Activated naive CD8-positive, alpha-beta T cell treated with anti-CD3 and anti-CD28 coated beads, Interleukin-2, amount 10 ng/mL, durations not matched to agents 7 days and 5 days (primary cell): ENCODE results near the gene NACC2. TPM values are rescaled to one million over a fixed set of nuclear protein-coding genes. Genes with fewer than 3 reads are reported as not detected.

ENCODE experiments used
- ATAC-seq: fragments of 150-1000 bp; cut with Tn5 transposase; one replicate; pipeline ENCODE4 v1.10.0; 2021; ENCODE audit warnings: low read depth, moderate library complexity
- POLR2A ChIA-PET: fragments of 350-600 bp; sonication (Branson Sonifier 250); formaldehyde crosslinking; loops from one replicate; lab custom pipeline; 2021; ENCODE audit warnings: antibody characterized with exemption; lab: Charles Lee
- DNase-seq: peaks from one replicate; pipeline ENCODE4 v3.0.0; 2021
- H3K27ac Mint-ChIP-seq: one replicate; pipeline ENCODE4 v1.8.0; 2022; ENCODE audit warnings: mild to moderate bottlenecking, mixed read lengths
- H3K27me3 Mint-ChIP-seq: one replicate; pipeline ENCODE4 v1.8.0; 2022; ENCODE audit warnings: mild to moderate bottlenecking, moderate library complexity, mixed read lengths
- H3K36me3 Mint-ChIP-seq: one replicate; pipeline ENCODE4 v1.8.0; 2021; ENCODE audit warnings: mild to moderate bottlenecking, mixed read lengths
- H3K4me1 Mint-ChIP-seq: one replicate; pipeline ENCODE4 v1.8.0; 2021; ENCODE audit warnings: mixed read lengths
- H3K4me3 Mint-ChIP-seq: one replicate; pipeline ENCODE4 v1.8.0; 2022; ENCODE audit warnings: mild to moderate bottlenecking, moderate library complexity, mixed read lengths
- H3K9me3 Mint-ChIP-seq: one replicate; pipeline ENCODE4 v1.8.0; 2021; ENCODE audit warnings: mixed read lengths
- total RNA-seq, 2 experiments: library from RNA; stranded (reverse); gene quantifications; one replicate each; pipeline ENCODE4 v1.2.3, GENCODE V29; 2021

The NACC2 gene
- total RNA-seq, 2 experiments from 2014 or later: 10.5 to 11.2 TPM

DNA sequence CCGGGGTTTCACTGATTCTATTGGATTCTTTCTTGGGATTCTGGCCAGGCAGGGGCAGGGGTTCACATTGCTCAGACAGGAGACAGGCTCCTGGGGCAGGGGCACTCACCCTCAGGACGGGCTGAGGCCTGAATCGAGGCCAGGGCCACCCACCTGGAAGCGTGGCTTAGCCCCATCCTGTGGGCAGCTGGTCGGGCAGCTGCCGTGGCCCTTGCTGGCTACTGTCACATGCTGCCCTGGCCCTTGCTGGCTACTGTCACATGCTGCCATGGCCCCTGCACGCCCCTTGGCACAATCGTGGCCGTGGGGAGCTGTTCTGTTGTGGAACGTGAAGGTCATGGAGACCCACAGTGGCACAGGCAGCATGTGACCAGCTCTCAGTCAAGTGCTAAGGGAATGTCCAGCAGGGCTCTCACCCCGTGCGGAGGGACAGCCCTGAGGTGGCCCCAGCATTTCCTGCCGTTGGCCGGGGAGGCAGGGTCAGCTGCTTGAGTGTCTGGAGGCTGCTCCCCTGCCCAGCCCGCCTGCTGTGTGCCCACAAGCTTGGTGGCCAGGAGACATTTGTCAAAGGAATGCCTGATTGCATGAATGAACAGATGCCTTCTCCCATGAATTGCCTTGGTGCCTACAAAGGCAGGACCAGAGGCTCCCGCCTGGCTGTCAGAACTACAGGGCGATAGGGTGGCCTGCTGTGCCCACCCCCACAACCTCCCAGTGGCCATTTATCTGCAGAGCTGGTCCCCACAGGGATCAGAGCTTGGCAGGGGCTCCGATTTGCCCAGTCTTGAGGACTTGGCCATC, 40.4 kb upstream of the NACC2 start:
- ATAC-seq: no peak
- no peak for DNase-seq
- H3K36me3 Mint-ChIP-seq: no peaks in the 10 kb centered on the region
- no peak overlapping the region for H3K4me3 Mint-ChIP-seq
- POLR2A ChIA-PET: no interaction called here
- H3K27ac Mint-ChIP-seq: no peak overlapping the region
- H3K27me3 Mint-ChIP-seq: peaks cover 21% of the 10 kb centered on the region
- H3K4me1 Mint-ChIP-seq: no peaks in the 10 kb centered on the region
- H3K9me3 Mint-ChIP-seq: no peaks in the 10 kb centered on the region

DNA sequence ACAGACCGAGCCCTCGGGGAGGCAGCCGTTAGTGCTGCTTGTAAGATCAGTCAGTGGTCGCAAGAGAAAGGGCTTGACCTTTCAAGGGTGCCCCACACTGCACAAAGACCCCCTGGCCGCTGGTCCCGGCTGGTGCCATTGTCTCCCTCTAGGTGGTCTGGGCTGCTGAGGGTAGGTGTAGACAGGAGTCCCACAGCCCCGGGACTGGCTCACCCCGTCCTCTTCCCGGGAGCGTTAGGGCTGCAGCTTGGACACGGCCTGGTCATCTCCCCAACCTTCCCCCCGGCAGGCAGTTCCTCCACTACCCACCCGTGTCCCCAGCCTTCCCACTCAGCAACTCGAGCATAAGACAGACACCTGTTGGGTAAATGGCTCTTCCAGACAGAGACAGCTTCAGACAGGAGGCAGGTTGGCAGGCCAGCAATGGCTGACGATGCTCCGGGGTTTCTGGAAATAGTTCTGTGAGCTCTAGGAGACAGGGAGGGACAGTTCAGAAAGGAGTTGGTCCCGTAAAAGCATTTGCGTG, 38.9 kb upstream of the NACC2 start:
- POLR2A ChIA-PET: no interaction called here
- H3K4me3 Mint-ChIP-seq: no peak overlapping the region

DNA sequence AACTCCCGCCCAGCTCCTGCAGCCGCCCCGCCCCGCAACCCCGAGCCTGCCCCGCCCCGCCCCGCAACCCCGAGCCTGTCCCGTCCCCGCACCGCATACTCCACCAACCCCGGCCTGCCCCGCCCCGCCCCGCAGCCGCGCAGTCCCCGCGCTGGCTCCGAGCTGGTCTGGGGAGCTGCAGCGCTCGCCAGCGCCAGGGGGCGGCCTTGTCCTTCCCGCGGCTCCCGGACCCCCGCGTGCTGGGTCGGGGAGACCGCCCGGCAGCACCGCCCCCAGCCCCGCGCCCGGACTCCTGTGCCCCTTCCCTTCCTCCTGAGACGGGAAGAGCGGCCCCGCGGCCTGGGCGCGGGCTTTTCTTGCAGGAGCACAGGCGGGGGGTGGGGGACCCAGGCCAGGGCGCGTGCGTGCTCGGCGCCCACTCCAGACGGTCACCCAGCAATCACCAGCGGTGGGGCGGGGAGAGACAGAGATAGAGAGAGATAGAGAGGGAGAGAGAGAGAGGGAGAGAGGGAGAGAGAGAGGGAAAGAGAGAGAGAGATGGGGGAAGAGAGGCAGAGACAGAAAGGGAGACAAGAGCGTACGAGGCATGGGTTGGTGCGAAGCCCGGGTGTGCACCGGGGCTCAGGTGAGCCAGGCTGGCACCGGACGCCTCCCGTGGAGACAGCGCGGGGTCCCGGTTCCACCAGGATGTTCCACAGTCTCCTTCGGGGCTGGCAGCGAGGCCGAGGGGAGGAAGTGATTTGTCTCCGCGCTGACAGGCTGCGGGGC, 38.3 kb upstream of the NACC2 start:
- POLR2A ChIA-PET: no interaction called here
- ATAC-seq (peak; percentile 50), DNase-seq (no peak)
- Mint-ChIP-seq H3K36me3 (no peaks in the 10 kb centered on the region), H3K9me3 (no peaks in the 10 kb centered on the region), H3K4me1 (no peaks in the 10 kb centered on the region), H3K27ac (no peak overlapping the region), H3K4me3 (no peak overlapping the region), H3K27me3 (peaks cover 16% of the 10 kb centered on the region)

More for the DNA sequence above, 38.9 kb upstream of the NACC2 start:
- Mint-ChIP-seq H3K27me3 (peaks cover 21% of the 10 kb centered on the region), H3K4me1 (no peaks in the 10 kb centered on the region), H3K27ac (no peak overlapping the region), H3K9me3 (no peaks in the 10 kb centered on the region), H3K36me3 (no peaks in the 10 kb centered on the region)
- ATAC-seq (no peak), DNase-seq (no peak)

DNA sequence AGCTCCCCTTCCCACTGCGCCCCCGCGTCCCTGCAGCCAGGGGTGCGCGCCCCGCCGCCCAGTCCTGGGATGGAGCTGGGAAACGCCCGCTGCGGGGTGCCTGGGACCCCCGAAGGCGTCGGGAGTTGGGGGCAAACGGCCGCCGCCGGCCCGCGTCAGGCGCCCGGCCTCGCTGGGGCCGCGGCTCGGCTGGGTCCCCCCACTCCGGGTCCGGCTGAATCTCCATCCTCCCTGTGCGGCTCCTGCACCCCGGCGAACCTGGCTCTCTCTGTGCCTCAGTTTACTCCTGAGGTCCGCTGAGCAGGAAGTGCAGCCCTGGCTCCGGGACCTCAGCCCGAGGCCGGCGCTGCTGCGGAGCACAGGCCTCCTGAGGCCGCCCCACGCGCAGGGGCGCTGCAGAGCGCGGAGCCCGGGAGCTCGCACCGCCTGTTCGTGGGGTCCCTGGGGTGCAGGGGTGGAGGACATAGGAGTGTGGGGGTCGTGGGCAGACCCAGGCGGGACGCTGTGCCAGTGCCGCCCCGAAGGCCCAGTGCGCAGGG, 37.5 kb upstream of the NACC2 start:
- no peaks in the 10 kb centered on the region for H3K4me1 Mint-ChIP-seq
- POLR2A ChIA-PET: no interaction called here
- DNase-seq (no peak), ATAC-seq (no peak)
- no peak overlapping the region for H3K27ac Mint-ChIP-seq
- H3K9me3 Mint-ChIP-seq: no peaks in the 10 kb centered on the region
- peaks cover 16% of the 10 kb centered on the region for H3K27me3 Mint-ChIP-seq
- no peak overlapping the region for H3K4me3 Mint-ChIP-seq
- no peaks in the 10 kb centered on the region for H3K36me3 Mint-ChIP-seq

DNA sequence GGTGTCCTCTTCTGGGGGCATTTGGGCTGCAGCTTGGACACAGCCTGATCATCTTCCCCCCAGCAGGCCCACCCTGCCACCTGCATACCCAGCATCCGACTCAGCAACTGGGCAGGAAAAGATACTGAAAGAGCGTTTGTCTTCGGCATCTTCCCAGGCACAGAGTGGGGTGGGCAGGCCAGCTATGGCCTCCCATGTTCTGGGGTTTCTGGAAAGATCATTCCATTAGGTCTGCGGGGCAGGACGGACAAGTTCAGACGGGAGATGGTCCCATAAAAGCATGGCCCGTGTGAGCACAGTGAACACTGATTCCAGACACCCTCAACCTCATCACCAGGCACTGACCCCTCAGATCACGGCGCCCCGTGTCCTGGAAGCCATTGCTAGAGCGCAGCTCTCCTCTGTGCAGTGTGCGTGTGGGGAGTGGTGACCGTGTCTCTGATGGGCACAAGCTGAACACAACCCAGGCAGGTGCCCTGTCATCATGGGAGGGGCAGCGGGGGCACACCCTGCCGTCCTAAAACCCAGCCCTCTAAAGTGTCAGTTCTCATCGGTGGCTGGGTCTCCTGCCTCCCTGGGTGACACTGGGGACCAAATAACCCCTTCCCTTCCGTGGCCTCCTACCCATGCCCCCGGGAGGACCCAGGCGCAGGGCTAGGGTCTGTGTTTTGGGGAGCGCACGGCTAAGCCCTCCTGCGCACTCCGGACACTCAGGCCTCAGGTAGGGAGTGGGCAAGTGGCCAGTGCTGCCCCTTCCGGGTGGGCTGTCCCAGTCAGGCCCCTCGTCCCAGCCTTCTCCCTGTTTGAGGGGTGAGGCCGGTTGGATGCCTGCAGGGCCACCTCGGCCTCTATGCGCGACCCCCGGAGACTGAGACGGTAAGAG, 36.8 kb upstream of the NACC2 start:
- Mint-ChIP-seq H3K27ac (no peak overlapping the region), H3K9me3 (no peaks in the 10 kb centered on the region), H3K27me3 (peaks cover 16% of the 10 kb centered on the region), H3K4me1 (no peaks in the 10 kb centered on the region), H3K36me3 (no peaks in the 10 kb centered on the region), H3K4me3 (no peak overlapping the region)
- POLR2A ChIA-PET: no interaction called here
- ATAC-seq: no peak
- no peak for DNase-seq

DNA sequence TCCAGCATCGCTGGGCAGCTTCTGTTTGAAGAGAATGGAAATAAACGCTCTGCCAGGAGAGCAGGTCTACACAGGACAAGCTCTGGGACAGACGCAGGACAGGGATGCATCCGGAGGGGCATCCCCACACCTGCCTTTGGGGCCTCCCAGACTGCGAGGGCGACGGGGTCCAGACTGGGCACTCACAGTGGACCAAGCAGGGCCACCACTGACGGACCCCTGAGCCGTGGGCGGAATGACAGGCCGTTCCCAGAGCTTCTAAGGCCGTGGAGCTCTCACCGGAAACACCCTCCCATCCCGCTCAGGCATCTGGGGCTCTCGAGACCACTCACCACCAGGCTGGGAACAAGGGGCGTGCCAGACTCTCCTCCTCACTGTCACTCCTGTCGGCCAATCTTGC, 34.1 kb upstream of the NACC2 start:
- H3K36me3 Mint-ChIP-seq: no peaks in the 10 kb centered on the region
- no peak for DNase-seq
- H3K27me3 Mint-ChIP-seq: peaks cover 12% of the 10 kb centered on the region
- H3K4me1 Mint-ChIP-seq: no peaks in the 10 kb centered on the region
- POLR2A ChIA-PET: no interaction called here
- no peak for ATAC-seq
- no peak overlapping the region for H3K27ac Mint-ChIP-seq
- peaks cover 7% of the 10 kb centered on the region for H3K9me3 Mint-ChIP-seq
- no peak overlapping the region for H3K4me3 Mint-ChIP-seq

DNA sequence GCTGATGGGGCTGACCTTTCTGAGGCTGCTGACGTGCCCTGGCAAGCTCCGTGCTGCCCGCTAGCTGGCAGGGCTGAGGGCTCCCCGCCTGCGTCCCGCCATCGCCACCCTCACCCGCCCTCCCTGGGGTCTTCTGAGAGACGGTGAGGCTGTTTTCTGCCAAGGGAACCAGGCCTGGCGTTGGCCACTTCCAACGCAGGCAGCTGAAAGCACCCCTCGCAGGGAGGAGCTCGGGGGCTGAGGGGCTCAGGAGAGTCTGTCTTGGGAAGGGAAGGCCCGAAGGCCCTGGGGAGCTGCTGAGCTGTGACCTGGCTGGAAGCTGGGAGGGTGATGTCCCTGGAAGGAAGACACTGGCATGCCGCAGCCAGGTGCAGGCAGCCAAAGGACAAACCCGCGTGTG, 33.3 kb upstream of the NACC2 start:
- ATAC-seq (no peak), DNase-seq (no peak)
- Mint-ChIP-seq H3K4me3 (no peak overlapping the region), H3K9me3 (peaks cover 7% of the 10 kb centered on the region), H3K4me1 (no peaks in the 10 kb centered on the region), H3K36me3 (no peaks in the 10 kb centered on the region), H3K27ac (no peak overlapping the region), H3K27me3 (peaks cover 5% of the 10 kb centered on the region)
- POLR2A ChIA-PET: no interaction called here

DNA sequence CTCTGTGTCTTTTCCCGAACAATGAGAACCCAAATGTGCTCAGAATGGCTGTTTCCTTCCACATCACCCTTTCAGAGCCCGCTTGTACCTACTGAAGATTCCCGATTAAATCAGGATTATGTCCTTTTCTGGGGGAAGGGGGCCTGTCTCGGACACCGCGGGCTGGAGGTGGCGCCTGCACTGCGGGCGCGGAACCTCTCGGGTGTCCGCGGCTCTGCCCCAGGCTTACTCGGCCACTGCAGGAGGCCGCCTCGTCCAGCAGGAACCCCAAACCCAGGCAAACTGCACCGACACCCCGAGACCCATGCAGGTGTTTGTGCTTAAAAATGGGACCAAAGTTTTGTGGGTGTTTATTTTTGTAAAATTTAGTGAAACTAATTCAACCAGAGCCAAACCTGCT, 32.2 kb upstream of the NACC2 start:
- POLR2A ChIA-PET: no interaction called here
- H3K4me3 Mint-ChIP-seq: no peak overlapping the region
- H3K27ac Mint-ChIP-seq: no peak overlapping the region
- H3K9me3 Mint-ChIP-seq: peaks cover 7% of the 10 kb centered on the region
- no peaks in the 10 kb centered on the region for H3K36me3 Mint-ChIP-seq
- H3K4me1 Mint-ChIP-seq: no peaks in the 10 kb centered on the region
- peaks cover 4% of the 10 kb centered on the region for H3K27me3 Mint-ChIP-seq
- no peak for ATAC-seq
- DNase-seq: no peak

DNA sequence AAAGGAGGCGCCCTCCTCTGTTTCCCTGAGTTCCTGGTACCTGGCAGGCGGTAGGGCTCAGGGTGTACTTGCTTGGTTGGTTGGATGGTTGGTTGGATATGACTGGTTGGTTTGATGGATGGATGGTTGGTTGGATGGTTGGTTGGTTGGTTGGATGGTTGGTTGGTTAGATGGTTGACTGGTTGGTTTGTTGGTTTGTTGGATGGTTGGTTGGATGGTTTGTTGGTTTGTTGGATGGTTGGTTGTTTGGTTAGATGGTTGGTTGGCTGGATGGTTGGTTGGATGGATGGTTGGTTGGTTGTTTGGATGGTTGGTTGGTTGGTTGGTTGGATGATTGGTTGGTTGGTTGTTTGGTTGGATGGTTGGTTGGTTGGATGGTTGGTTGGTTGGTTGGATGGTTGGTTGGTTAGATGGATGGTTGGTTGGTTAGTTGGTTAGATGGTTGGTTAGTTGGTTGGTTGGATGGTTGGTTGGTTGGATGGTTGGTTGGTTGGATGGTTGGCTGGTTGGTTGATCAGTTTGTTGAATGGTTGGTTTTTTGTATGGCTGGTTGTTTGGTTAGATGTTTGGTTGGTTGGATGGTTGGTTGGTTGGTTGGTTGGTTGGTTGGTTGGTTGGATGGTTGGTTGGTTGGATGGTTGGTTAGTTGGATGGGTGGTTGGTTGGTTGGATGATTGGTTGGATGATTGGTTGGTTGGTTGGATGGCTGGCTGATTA, 30.0 kb upstream of the NACC2 start:
- no peaks in the 10 kb centered on the region for H3K4me1 Mint-ChIP-seq
- peaks cover 7% of the 10 kb centered on the region for H3K9me3 Mint-ChIP-seq
- H3K27ac Mint-ChIP-seq: no peak overlapping the region
- no peak for DNase-seq
- POLR2A ChIA-PET: no interaction called here
- no peaks in the 10 kb centered on the region for H3K36me3 Mint-ChIP-seq
- no peak overlapping the region for H3K4me3 Mint-ChIP-seq
- H3K27me3 Mint-ChIP-seq: no peaks in the 10 kb centered on the region
- ATAC-seq: no peak

DNA sequence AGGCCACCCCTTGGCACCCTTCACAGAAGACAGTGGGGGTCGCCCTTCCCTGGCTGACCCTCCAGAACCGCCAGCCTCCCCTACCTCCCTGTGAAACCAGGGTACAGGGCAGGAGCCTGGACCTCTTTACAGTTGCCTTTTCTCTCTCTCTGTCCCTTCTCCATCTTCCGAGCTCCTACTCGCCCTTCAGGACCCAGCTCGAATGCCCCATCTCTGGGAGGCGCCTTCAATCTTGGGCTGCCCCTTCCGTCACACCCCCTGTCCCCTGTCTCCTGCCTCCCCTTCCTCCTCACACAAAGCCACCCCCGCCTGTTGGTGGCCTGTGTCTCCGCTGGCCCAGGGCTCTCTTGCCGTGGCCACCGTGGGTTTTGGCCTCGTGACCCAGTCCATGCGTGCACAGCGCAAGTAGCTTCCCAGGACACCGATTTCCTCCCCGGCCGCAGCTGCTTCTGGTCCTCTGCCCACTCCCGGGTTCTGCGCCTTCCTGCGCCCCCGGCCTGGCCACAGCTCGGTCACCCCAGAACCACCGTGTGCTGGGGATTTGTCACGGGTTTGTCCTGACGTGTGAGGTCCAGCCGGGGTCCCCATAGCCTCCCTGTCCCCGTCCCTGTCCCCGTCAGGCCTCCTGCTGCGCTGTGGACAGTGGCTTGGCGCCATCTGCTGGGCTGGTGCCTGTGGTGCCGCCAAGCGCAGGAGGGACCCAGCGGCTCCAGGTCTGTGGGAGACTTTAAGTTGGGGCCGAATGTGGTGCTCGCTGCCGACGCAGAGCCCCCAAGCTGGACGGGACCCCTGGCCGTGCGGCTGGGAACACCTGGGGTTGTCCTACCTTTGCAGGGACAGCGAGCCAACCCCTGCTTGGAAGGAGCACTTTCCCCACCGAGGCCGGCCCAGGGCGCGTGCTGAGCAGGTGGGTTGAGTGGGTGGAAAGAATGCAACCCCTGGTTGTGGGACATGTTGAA, 27.6 kb upstream of the NACC2 start:
- Mint-ChIP-seq H3K4me1 (peaks cover 4% of the 10 kb centered on the region), H3K36me3 (no peaks in the 10 kb centered on the region), H3K9me3 (peaks cover 7% of the 10 kb centered on the region), H3K27ac (peak overlapping the region; percentile 38), H3K4me3 (no peak overlapping the region), H3K27me3 (no peaks in the 10 kb centered on the region)
- POLR2A ChIA-PET: interaction anchor here (0.8 to 2.3 kb wide), 5 partner anchors 13 to 216 kb away, joined by 3 to 10 read pairs (median 3); partner anchors contain the start of gene CAMSAP1
- DNase-seq (peak; percentile 87), ATAC-seq (no peak)

DNA sequence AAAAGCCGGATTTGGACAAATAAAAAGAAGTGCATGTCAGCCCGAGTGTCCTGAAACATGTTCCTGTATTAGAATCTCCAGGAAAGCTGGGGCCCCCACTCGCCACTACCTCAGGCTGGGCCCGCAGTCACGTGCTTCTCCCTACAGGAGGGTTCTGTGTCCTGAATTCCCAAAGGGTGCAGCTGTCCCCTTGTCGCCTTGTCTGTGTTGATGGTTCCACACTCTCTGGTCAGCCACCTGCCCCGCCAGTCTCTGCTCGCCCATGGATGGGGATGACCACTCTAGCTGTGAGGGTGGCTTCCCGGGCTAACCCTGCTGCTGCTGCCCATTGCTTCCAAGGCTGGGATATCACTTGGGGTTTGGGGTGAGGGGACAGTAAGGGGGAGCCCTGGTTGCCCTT, 26.7 kb upstream of the NACC2 start:
- no peak for DNase-seq
- no peaks in the 10 kb centered on the region for H3K36me3 Mint-ChIP-seq
- peaks cover 4% of the 10 kb centered on the region for H3K4me1 Mint-ChIP-seq
- no peak for ATAC-seq
- H3K27ac Mint-ChIP-seq: no peak overlapping the region
- no peaks in the 10 kb centered on the region for H3K27me3 Mint-ChIP-seq
- H3K4me3 Mint-ChIP-seq: no peak overlapping the region
- POLR2A ChIA-PET: interaction anchor here (0.8 to 2.3 kb wide), 3 partner anchors 12 to 155 kb away, joined by 3 to 10 read pairs (median 8); no protein-coding TSS in a partner anchor
- peaks cover 7% of the 10 kb centered on the region for H3K9me3 Mint-ChIP-seq
